ENCODE results near the gene PGK1. TPM values are rescaled to one million over a fixed set of nuclear protein-coding genes. Genes with fewer than 3 reads are reported as not detected.
A peak's percentile ranks its signal among the peaks of the same experiment; 100 is the strongest.
"Not testable (repeated sequence)": the region's sequence is repeated elsewhere in the genome, so short reads cannot be mapped to it uniquely, and the experiment has no call there.

Gene PGK1
- total RNA-seq, 1 donor from 2014 or later: 425 TPM

DNA sequence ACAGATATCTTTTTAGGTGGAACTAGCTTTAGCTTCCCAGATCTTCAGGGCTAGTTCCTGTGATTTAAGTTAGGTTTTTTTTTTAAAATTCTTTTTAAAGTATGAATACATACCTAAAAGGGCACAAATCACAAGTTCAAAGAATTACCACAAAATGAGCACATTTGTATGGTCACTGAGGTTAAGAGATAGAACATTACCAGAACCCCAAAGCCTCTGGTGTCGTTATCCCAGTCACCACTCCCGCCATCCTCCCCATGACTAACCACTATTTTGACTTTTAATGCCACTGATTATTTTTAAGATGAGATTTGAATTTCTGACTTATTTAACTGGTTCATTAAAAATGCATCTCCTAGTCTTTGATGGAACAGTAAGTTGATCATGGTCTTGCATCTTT is 5.4 kb downstream of the PGK1 start:
- no peak for DNase-seq (ENCODE audit: missing footprints)
- intact Hi-C loops (cut with DNase I): no loop called here
- no peak for ATAC-seq

GRCh38 chrX:78111140-78111931 is 7.3 kb downstream of the PGK1 start:
- DNase-seq (ENCODE audit: missing footprints) (no peak), ATAC-seq (no peak)
- intact Hi-C loops (cut with DNase I): no loop called here

DNA sequence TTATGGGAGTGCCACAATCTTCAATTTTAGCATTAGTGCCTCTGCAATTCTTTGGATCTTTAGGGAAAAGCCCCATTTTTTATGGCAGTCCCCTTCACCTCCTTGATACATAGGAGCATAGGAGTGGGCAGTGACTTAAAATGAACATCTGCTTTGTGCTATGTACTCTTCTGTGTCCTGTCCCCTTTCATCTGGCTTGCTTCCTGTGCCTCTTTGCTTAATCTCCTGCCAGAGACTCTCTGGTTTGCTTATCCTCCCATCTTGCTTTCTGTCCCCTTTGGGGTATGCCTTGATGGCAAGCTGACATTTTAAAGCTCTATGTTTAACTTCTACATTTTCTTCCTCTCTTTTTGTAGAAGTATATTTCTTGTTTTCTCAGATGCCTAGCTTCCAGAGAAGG is 12.3 kb downstream of the PGK1 start:
- DNase-seq (ENCODE audit: missing footprints) (no peak), ATAC-seq (no peak)
- intact Hi-C loops (cut with DNase I): loop anchor here (5.0 kb wide), 1 partner anchor 84 kb away; no protein-coding TSS in a partner anchor

DNA sequence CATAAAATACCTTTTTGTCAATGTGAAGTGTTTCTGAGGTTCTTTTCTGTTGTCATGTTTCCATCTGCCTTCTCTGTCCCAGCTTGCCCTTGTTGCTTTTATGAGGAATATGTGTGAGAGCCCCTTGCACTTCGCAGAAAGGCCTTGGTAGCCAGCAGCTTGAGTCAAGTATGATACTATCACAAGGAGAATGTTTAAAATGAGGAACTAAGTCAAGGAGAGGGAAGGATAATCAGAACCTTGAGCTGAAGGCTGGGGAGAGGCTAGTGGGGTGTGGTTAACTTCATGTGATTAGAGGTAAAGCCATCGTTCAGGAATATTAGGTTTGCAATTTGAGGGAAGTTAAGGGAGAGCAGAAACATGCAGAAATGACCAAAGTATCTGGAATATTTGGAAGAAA is 12.7 kb downstream of the PGK1 start:
- intact Hi-C loops (cut with DNase I): loop anchor here (5.0 kb wide), 1 partner anchor 84 kb away; no protein-coding TSS in a partner anchor
- DNase-seq (ENCODE audit: missing footprints): no peak
- ATAC-seq: no peak

DNA sequence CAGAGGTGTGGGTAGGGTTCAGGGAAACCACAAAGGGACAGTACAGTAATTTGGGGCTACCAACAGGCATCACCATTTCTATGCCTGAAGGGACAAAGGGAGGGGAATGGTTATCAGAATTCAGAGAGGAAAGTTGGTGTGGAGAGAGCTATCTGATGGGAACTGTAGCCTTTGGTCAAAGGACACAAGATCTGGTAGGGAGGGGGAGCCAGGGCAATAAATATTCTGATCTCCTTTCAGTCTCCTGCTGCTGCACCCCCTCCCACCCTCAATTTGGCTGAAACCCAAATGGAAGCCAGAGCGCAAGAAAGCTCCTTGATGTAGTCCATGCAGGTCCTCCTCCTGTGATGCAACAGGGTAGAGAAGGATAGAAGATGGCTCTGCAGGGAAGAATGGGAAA is 14.6 kb downstream of the PGK1 start:
- DNase-seq (ENCODE audit: missing footprints) (no peak), ATAC-seq (no peak)
- intact Hi-C loops (cut with DNase I): loop anchor here (5.0 kb wide), 1 partner anchor 86 kb away; no protein-coding TSS in a partner anchor

DNA sequence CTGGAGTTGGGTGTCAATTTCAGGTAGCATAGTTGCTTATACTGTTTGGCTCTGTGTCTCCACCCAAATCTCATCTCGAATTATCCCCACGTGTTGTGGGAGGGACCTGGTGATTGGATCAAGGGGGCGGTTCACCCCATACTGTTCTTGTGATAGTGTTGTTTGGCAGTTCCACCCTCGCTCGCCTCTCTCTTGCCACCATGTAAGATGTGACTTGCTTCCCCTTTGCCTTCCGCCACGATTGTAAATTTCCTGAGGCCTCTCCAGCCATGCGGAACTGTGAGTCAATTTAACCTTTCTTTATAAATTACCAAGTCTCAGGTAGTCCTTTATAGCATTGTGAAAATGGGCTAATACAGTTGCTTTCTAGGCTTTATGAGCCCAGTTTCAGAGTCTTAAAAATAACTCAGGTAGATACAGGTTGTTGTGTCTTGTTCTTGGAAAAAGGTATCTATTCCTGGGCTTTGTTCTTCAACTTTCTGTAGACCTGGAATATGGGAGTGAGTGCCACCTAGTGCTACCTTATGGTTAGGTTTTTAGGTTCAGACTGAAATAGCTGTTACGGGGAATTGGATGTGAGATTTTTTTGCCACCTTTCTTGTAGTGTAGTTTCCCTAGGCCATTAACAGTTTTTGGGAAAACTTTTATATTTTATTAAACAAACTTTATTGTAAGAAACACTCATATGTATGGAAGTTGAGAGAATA is 15.6 kb downstream of the PGK1 start:
- ATAC-seq: no peak
- no peak for DNase-seq (ENCODE audit: missing footprints)
- intact Hi-C loops (cut with DNase I): loop anchor here (5.0 kb wide), 1 partner anchor 87 kb away; no protein-coding TSS in a partner anchor

GRCh38 chrX:78123190-78123589 is 19.1 kb downstream of the PGK1 start:
- ATAC-seq (no peak), DNase-seq (ENCODE audit: missing footprints) (no peak)
- intact Hi-C loops (cut with DNase I): no loop called here

- DNase-seq (ENCODE audit: missing footprints) (no peak), ATAC-seq (no peak)
- intact Hi-C loops (cut with DNase I): no loop called here
Observed at GRCh38 chrX:78124307-78124706, 20.3 kb downstream of the PGK1 start.

DNA sequence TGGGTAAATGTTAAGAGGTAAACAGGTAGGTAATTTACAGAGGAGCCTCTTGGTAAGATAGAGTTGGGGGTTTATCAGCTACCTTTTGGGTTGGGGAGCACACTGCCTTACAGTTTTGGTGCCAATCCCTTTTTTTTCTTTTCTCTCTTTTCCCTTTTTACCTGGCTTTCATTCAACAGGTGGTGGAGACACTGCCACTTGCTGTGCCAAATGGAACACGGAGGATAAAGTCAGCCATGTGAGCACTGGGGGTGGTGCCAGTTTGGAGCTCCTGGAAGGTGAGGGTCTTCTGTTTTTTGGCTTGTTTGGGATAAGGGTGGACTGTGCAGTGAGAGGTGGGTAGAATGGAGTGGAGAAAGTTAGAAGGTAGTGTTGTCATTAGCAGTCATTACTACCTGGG is 21.1 kb downstream of the PGK1 start:
- DNase-seq (ENCODE audit: missing footprints) (no peak), ATAC-seq (no peak)
- intact Hi-C loops (cut with DNase I): no loop called here

DNA sequence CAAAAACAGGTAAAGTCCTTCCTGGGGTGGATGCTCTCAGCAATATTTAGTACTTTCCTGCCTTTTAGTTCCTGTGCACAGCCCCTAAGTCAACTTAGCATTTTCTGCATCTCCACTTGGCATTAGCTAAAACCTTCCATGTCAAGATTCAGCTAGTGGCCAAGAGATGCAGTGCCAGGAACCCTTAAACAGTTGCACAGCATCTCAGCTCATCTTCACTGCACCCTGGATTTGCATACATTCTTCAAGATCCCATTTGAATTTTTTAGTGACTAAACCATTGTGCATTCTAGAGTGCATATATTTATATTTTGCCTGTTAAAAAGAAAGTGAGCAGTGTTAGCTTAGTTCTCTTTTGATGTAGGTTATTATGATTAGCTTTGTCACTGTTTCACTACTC is 21.7 kb downstream of the PGK1 start:
- ATAC-seq; DNase-seq (ENCODE audit: missing footprints); intact Hi-C loops (cut with DNase I): not testable (repeated sequence)

DNA sequence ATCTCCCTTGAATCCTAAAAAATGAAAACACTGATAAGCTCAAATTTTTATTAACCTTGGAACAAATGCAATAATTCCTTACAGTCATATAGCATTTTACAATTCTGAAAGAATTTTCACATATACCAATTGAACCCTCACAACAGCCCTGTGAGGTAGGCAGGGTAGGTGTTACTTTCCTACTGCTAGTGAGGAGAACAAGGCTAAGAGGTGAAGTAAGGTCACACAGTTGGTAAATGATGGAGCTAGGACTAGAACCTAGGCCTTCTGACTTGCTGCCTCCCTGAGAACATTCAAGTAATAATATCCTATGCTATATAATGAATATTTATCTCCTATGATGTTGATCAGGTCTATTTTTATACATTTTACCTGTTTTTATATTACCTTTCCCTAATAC is 25.7 kb downstream of the PGK1 start:
- DNase-seq (ENCODE audit: missing footprints) (no peak), ATAC-seq (no peak)
- intact Hi-C loops (cut with DNase I): no loop called here

DNA sequence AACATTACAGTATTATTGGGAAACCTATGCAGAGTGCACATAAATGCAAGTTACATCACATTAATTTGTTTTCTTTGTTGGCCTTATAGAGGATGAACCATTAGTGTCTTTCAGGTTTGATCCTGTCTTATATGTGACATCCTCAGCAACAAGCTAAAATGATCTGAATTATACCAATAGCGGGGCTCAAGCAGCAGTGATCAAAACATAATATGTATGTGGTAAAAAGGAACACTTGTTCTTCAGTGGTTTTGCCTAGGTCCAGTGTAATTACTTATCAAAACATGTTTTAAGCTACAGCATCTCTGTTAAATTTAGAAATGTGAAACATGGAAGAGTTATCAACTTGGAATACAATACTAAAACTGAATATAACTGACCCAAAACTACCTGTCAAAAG is 26.3 kb downstream of the PGK1 start:
- DNase-seq (ENCODE audit: missing footprints): no peak
- intact Hi-C loops (cut with DNase I): no loop called here
- ATAC-seq: no peak

DNA sequence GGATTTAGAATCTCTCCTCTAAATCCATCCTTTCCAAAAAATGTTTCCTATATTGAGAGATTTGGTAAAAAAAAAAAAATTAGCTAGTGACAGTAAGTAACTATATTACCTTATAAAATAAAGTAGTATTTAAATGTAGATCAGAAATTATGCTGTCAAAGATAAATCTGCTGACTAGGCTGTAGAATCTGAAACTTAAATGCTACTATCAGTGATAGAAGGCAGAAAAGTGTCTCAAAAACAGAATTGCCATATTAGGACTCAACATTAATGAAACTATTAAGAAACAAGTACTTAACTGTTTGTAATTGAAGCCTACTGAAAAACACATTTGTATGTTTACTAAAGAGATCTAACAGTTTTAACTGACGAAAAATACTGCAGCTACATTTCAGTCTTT is 27.1 kb downstream of the PGK1 start:
- intact Hi-C loops (cut with DNase I): no loop called here
- ATAC-seq: no peak
- no peak for DNase-seq (ENCODE audit: missing footprints)

GRCh38 chrX:78133238-78133960 is 29.4 kb downstream of the PGK1 start:
- no peak for ATAC-seq
- DNase-seq (ENCODE audit: missing footprints): no peak
- intact Hi-C loops (cut with DNase I): no loop called here

GRCh38 chrX:78139160-78140123 is 35.4 kb downstream of the PGK1 start, which contains the start of gene TAF9B:
Gene TAF9B (minus strand): TSS chrX:78139650. CDS start chrX:78139611, 39 bp downstream.
- intact Hi-C loops (cut with DNase I): no loop called here
- ATAC-seq: peak; percentile 99
- DNase-seq (ENCODE audit: missing footprints): peak; percentile 93

- DNase-seq (ENCODE audit: missing footprints) (no peak), ATAC-seq (no peak)
- intact Hi-C loops (cut with DNase I): no loop called here
Observed at GRCh38 chrX:78140206-78140605, 36.2 kb downstream of the PGK1 start.

- intact Hi-C loops (cut with DNase I); DNase-seq (ENCODE audit: missing footprints); ATAC-seq: not testable (repeated sequence)
Observed at GRCh38 chrX:78147002-78147540, 43.0 kb downstream of the PGK1 start.

- ATAC-seq; DNase-seq (ENCODE audit: missing footprints); intact Hi-C loops (cut with DNase I): not testable (repeated sequence)
Observed at GRCh38 chrX:78157373-78157772, 53.3 kb downstream of the PGK1 start.
